VCaP (cell line): ENCODE measurements around the gene HIP1.

Experiments
- H3K27ac ChIP-seq: fragments of 450-650 bp; 2 replicates; pipeline ENCODE4 v1.5.1; 2017
- TF ChIP-seq, protein P1 (sequence below): fragments of 450-650 bp; conservative IDR thresholded peaks from 2 replicates; pipeline ENCODE4 v1.5.1; 2017; ENCODE audit warnings: mild to moderate bottlenecking, moderate library complexity

HIP1 gene

DNA sequence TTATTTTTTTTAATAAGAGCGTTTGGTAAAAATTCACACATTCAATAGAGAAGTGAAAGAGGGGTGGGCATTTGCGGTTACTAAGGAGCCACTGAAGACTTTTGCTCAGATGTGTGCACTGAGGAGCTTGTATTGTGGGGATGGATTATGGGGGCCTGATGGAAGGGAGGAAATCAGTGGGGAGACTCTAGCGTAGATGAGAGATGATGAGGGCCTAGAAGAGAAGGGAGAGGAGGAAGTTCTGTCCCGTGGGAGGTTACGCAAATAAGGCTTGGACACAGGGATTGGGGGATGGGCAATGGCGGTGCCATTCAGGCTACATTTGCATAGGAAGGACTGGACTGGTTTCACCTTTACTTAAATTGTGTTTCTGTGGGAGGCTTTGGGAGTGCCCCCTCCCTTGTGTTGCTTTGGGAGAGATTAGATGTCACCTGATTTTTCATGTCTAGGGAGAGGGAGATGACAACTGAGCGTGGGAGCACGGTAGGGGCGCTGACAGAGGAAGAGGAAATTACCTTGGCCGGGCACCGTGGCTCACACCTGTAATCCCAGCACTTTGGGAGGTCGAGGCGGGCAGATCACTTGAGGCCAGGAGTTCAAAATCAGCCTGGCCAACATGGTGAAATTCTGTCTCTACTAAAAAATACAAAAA, 2.2 kb upstream of the HIP1 start:
- TF ChIP-seq, protein P1, sequence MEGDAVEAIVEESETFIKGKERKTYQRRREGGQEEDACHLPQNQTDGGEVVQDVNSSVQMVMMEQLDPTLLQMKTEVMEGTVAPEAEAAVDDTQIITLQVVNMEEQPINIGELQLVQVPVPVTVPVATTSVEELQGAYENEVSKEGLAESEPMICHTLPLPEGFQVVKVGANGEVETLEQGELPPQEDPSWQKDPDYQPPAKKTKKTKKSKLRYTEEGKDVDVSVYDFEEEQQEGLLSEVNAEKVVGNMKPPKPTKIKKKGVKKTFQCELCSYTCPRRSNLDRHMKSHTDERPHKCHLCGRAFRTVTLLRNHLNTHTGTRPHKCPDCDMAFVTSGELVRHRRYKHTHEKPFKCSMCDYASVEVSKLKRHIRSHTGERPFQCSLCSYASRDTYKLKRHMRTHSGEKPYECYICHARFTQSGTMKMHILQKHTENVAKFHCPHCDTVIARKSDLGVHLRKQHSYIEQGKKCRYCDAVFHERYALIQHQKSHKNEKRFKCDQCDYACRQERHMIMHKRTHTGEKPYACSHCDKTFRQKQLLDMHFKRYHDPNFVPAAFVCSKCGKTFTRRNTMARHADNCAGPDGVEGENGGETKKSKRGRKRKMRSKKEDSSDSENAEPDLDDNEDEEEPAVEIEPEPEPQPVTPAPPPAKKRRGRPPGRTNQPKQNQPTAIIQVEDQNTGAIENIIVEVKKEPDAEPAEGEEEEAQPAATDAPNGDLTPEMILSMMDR = no peak
- H3K27ac ChIP-seq = peak overlapping the region; percentile 89

DNA sequence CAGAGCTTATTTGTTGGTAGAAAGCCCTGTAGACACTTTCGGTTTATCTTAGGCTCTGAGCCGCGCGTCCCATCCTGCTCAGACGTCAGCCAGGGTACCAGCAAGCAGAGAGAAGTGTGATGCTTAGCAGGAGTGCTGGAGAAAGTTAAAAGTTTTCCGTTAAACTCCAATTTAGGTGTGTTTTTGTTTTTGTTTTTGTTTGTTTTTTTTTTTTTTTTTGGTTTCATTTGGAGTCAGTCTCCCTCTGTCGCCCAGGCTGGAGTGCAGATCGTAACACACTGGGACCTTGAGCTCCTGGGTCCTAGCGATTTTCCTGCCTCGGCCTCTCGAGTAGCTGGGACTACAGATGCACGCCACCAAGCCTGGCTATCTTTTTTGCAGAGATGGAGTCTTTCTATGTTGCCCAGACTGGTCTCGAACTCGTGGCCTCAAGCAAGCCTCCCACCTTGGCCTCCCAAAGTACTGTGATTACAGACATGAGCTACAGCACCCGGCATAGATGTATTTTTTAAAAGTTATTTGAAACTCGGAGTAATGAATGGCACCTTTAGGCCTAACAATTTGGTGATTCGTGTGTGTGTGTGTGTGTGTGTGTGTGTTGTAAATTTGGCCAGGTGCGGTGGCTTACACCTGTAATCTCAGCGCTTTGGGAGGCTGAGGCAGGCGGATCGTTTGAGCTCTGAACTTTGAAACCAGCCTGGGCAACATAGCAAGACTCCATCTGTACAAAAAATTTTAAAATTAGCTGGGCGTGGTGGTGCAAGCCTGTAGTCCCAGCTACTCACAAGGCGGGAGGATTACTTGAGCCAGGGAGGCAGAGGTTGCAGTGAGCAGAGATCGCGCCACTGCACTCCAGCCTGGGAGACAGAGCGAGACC, 1.3 kb upstream of the HIP1 start:
- peak overlapping the region; percentile 89 for H3K27ac ChIP-seq
- TF ChIP-seq, protein P1 = no peak

DNA sequence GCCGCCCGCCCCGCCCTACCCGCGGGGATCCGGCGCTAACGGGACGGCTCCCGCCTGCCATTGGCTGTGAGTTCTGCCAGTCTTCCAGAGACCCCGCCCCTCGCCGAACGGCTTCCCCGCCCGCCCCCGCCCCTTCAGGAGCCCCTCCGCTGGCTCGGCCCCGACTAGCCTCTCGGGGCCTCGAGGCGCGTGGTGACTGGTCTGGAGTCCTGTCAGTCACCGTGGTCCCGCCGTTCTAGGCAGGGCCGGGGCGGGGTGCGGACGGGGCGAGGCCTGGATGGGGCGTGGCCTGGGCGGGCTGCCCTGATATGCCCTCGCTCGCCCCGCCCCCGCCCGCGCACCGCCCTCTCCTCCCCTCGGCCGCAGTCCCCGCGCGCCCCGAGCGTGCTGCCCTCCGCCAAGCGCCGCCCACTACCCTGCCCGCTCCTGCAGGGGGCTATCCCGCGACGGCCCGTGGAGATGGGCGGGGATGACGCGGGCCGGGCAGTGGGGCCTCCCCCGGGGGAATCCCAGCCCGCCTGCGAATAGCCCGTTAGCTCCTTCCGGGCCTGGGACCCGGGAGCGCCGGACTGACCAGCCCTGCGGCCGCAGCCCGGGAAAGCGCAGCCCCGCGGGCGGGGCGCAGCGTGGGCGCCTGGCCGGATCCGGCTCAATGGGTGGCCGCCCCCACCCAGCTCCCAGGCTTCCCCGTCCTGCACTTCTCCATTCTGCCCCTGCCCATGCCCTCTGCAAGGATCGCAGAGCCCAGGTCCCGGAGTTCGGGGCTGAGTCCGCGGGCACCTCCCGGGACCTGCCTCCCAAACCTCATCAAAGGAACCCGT, 444 bp upstream of the HIP1 start:
- H3K27ac ChIP-seq = peak overlapping the region; percentile 89
- TF ChIP-seq, protein P1 = 0 out of 2 replicates have a peak, but pooled peaks have one; percentile 5

DNA sequence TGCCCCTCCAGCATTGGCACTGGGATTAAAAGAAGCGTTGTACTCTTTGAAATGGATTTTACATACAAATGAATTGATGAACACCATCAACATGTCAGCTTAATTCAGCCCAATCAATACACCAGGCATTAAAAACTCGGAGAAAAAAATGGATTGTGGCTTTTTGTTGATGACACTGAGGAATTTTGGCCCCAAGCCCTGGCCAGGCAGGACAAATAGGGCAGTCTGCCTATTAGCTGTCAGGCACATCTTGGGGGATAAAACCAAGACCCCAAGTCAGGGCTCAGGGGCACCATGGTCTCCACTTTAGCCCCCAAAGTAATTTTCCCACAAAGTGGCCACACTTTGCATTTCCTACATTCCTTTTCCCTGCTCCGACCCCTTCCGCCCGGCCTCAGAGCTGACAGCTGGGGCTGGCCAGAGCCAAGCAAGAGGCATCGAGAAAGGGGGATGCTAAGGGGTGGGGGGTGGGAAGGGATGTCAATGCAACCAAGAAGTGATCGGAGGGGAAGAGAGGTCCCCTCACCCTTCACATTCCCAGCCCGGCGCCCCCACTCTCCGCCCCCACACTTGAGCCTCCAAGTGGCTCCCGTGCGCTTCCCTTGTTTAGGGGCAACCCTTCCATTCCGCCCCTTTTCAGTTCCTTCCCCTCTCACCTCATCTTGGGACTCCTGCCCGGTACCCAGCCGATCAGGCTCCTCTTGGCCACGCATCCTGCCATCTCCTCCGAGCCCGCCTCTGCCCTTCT, 711 bp downstream of the HIP1 start:
- H3K27ac ChIP-seq = peak overlapping the region; percentile 89
- TF ChIP-seq, protein P1 = no peak

DNA sequence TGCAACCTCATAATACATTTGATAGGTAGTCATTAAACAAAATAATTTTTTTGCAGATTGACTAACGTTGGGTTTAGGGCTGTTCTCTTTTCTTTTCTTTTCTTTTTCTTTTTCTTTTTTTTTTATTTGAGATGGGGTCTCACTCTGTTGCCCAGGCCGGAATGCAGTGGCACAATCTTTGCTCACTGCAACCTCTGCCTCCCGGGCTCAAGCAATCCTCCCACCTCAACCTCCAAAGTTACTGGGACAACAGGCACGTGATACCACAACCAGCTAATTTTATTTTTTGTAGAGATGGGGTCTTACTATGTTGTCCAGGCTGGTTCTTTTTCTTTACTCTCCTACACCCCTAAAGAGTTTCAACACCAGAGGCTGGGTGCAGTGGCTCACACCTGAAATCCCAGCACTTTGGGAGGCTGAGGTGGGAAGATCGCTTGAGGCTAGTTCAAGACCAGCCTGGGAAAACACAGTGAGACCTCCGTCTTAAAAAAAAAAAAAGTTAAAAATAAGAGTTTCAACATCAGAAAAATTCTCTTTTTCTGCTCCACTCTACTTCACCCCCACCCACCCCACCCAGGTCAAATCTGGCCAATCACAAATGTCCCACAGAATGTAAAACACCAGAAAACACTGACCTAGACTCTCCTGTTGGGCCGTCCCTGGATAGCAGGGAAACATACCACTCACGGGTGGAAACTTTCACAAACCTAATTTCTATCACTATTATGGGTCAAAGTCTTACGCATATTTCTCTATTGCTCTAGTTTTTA, 3.0 kb downstream of the HIP1 start:
- no peak overlapping the region for H3K27ac ChIP-seq
- TF ChIP-seq, protein P1 = no peak

DNA sequence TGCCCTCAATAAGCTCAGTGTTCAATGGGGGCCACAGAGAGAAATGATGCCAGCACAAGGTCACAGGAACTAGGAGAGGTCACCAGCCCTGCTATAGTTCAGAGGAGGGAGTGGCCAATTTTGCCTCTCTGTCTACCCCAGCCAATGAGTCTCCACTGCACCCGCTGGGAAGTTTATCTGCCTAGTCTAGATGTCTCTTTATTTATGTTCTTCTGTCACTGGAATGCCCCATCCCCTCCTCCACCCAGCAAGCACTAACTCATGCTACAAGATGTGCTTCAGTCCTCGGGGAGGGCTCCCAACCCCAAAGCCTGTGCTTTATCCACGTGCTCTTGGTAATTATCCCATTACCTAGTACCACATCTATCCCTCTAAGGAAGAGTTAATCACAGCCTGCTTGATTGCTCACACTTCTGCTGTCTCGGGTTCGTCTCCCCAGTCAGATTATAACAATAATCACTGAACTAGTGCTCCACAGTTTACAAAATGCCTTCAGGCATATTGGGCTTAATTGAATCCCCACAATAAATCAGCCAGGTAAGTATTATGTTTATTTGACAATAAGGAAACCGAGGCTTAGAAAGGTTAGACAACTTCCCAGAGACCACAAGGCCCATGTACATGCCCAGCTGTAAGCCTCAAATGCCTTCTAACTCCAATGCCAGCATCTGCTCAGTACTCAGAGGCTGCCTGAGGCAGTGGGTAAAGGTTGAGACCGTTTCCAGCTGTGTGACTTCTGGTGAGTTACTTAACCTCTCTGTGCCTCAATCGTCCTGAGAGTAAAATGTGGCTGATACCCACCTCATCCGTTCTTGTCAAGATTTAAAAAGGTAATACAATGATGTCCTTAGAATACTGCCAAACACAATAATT, 3.9 kb downstream of the HIP1 start:
- TF ChIP-seq, protein P1 = no peak
- H3K27ac ChIP-seq = no peak overlapping the region
